Transverse colon (tissue), 4 donors: ENCODE data around the gene LINGO3. TPM values are rescaled to one million over a fixed set of nuclear protein-coding genes. Genes with fewer than 3 reads are reported as not detected.

Experiments
- DNase-seq: peaks from one replicate; pipeline ENCODE4 v3.0.0-alpha.2; 2019
- H3K27ac ChIP-seq, 4 donors: fragments of 200-600 bp; sonication (generic); 2 replicates each; pipeline ENCODE4 v1.5.1; 2016 to 2018; ENCODE audit warnings: inconsistent platforms in 4 of 4
- H3K27me3 ChIP-seq: fragments of 200-600 bp; sonication (generic); 2 replicates; pipeline ENCODE4 v1.5.1; 2017; ENCODE audit warnings: inconsistent platforms
- H3K36me3 ChIP-seq, 4 donors: fragments of 200-600 bp; sonication (generic); 2 replicates each; pipeline ENCODE4 v1.5.1; 2017 to 2019; ENCODE audit warnings: inconsistent platforms in 4 of 4
- H3K4me1 ChIP-seq, 4 donors: fragments of 200-600 bp; sonication (generic); 2 replicates each; pipeline ENCODE4 v1.5.1; 2017 to 2020; ENCODE audit warnings: inconsistent platforms in 4 of 4
- H3K4me3 ChIP-seq, 4 donors: fragments of 200-600 bp; sonication (generic); 1 replicate in 1 of 4; 2 replicates in 3 of 4; pipeline versions ENCODE4 v1.5.1 to v1.6.1; 2017 to 2019; ENCODE audit warnings: inconsistent platforms in 4 of 4
- H3K9me3 ChIP-seq, 2 donors: fragments of 200-600 bp; sonication (generic); 2 replicates each; pipeline ENCODE4 v1.5.1; 2017 to 2019; ENCODE audit warnings: inconsistent platforms in 2 of 2
- CTCF ChIP-seq, 5 experiments: fragments of 200-600 bp in 3 of 5; fragments of 450-650 bp in 2 of 5; sonication (generic) in 3 of 5; IDR thresholded peaks; 1 replicate in 2 of 5; 2 replicates in 3 of 5; pipeline ENCODE4 v1.5.1; 2016 to 2017; ENCODE audit warnings: antibody characterized with exemption in 5 of 5, inconsistent platforms in 3 of 5, mild to moderate bottlenecking in 2 of 5, moderate library complexity in 1 of 5
- EP300 ChIP-seq: sonication (generic); formaldehyde crosslinking; IDR thresholded peaks from one replicate; pipeline ENCODE4 v1.6.1; 2017; ENCODE audit warnings: antibody characterized with exemption, low read depth
- POLR2A ChIP-seq: fragments of 450-650 bp; IDR thresholded peaks from one replicate; pipeline ENCODE4 v1.6.1; 2016; ENCODE audit warnings: antibody characterized with exemption, mild to moderate bottlenecking, moderate library complexity
- POLR2AphosphoS5 ChIP-seq, 3 donors: sonication (generic); formaldehyde crosslinking; IDR thresholded peaks; one replicate each; pipeline ENCODE4 v1.6.1; 2016; ENCODE audit warnings: antibody characterized with exemption in 3 of 3
- WGBS, 2 donors: methylation state at CpG; one replicate each; pipeline ENCODE4 v1.1.5; 2018; ENCODE audit warnings: low coverage in 1 of 2; 5-methylcytosine and 5-hydroxymethylcytosine counted together
- in situ Hi-C, 4 donors: fragments of 200-750 bp; cut with MboI; loops; one replicate each; pipeline versions ENCODE4 v1.15.0 to v1.15.1; 2017; ENCODE audit warnings: low sequenced_read_pairs in 3 of 4, low pct_ligation_motif_present in 1 of 4, low pct_unique_long_range_greater_than_20kb in 1 of 4
- intact Hi-C: fragments of 100-400 bp; cut with DNase I; formaldehyde crosslinking; loops from one replicate; pipeline ENCODE4 v1.15.1; 2023; ENCODE audit warnings: low total_unique reads
- total RNA-seq, 4 donors: library from RNA; depleted of rRNA; stranded (reverse); fragments of >200 nt; gene quantifications; one replicate each; pipeline ENCODE4 v1.1.0, GENCODE V29; 2016

LINGO3 gene
- total RNA-seq, 4 donors from 2014 or later = 0.27 to 1.5 (median 0.64) TPM; not detected in 1

- H3K27me3 ChIP-seq = peaks cover 44% of the 10 kb centered on the region
- WGBS, 2 donors = 83 to 89% methylated on average over 2 to 7 of the region's 7 CpGs
- no peak overlapping the region for H3K27ac ChIP-seq
- intact Hi-C loops = no loop called here
- DNase-seq = no peak
- no peak overlapping the region for H3K4me3 ChIP-seq
- no peaks in the 10 kb centered on the region for H3K36me3 ChIP-seq
- H3K9me3 ChIP-seq = peaks cover 6 to 7% of the 10 kb centered on the region in 2 donors
- in situ Hi-C loops = loop anchor here in 1 of 4 donors (25.0 kb wide), 1 partner anchor 297 kb away; no protein-coding TSS in a partner anchor
- peaks cover 0 to 3% (median 0%) of the 10 kb centered on the region in 4 donors for H3K4me1 ChIP-seq
- TF ChIP-seq POLR2A (no peak), EP300 (no peak), CTCF (IDR thresholded peaks at IDR 0.05) (no peak), POLR2AphosphoS5 (IDR thresholded peaks at IDR 0.05) (no peak)
These were observed 7.3 kb upstream of the LINGO3 start for GRCh38 chr19:2315121-2315817.

GRCh38 chr19:2312820-2313501 lies 5.0 kb upstream of the LINGO3 start:
- H3K27me3 ChIP-seq = peaks cover 66% of the 10 kb centered on the region

GRCh38 chr19:2311093-2311492 lies 3.1 kb upstream of the LINGO3 start:
- in situ Hi-C loops (loop anchor here in 1 of 4 donors (25.0 kb wide), 1 partner anchor 301 kb away; no protein-coding TSS in a partner anchor), intact Hi-C loops (no loop called here)
- WGBS, 2 donors = 80 to 89% methylated on average over 1 to 4 of the region's 4 CpGs
- H3K4me3 ChIP-seq = no peak overlapping the region
- H3K36me3 ChIP-seq = no peaks in the 10 kb centered on the region
- H3K4me1 ChIP-seq = peaks cover 0 to 8% (median 5%) of the 10 kb centered on the region in 4 donors
- peaks cover 85% of the 10 kb centered on the region for H3K27me3 ChIP-seq
- DNase-seq = no peak
- no peak overlapping the region for H3K27ac ChIP-seq
- peaks cover 6 to 7% of the 10 kb centered on the region in 2 donors for H3K9me3 ChIP-seq
- TF ChIP-seq CTCF (IDR thresholded peaks at IDR 0.05) = no peak
- TF ChIP-seq POLR2AphosphoS5 (IDR thresholded peaks at IDR 0.05) = no peak
- TF ChIP-seq EP300 = no peak
- TF ChIP-seq POLR2A = no peak

More at GRCh38 chr19:2312820-2313501, 5.0 kb upstream of the LINGO3 start:
- DNase-seq = no peak
- Histone ChIP-seq H3K9me3 (peaks cover 6 to 7% of the 10 kb centered on the region in 2 donors), H3K36me3 (no peaks in the 10 kb centered on the region), H3K4me1 (peaks cover 0 to 7% (median 2%) of the 10 kb centered on the region in 4 donors), H3K4me3 (no peak overlapping the region), H3K27ac (no peak overlapping the region)
- TF ChIP-seq CTCF (IDR thresholded peaks at IDR 0.05) (no peak), POLR2AphosphoS5 (IDR thresholded peaks at IDR 0.05) (no peak), EP300 (no peak), POLR2A (no peak)
- intact Hi-C loops = no loop called here
- in situ Hi-C loops = loop anchor here in 1 of 4 donors (25.0 kb wide), 1 partner anchor 299 kb away; no protein-coding TSS in a partner anchor
- 46% methylated on average over 27 of the region's 28 CpGs; no CpG with 5 or more reads in 1 of the 2 donors for WGBS, 2 donors

GRCh38 chr19:2309734-2310362 lies 1.9 kb upstream of the LINGO3 start:
- Histone ChIP-seq H3K4me3 (no peak overlapping the region), H3K36me3 (no peaks in the 10 kb centered on the region), H3K4me1 (peaks cover 0 to 11% (median 4%) of the 10 kb centered on the region in 4 donors), H3K27ac (no peak overlapping the region), H3K27me3 (peaks cover 92% of the 10 kb centered on the region), H3K9me3 (peaks cover 2 to 3% of the 10 kb centered on the region in 2 donors)
- intact Hi-C loops (no loop called here), in situ Hi-C loops (loop anchor here in 1 of 4 donors (25.0 kb wide), 1 partner anchor 302 kb away; no protein-coding TSS in a partner anchor)
- TF ChIP-seq POLR2A = no peak
- TF ChIP-seq CTCF (IDR thresholded peaks at IDR 0.05) = no peak
- TF ChIP-seq EP300 = no peak
- no peak for TF ChIP-seq POLR2AphosphoS5 (IDR thresholded peaks at IDR 0.05)
- no peak for DNase-seq
- 56 to 90% methylated on average over 2 to 17 of the region's 17 CpGs for WGBS, 2 donors
